Measurements from ENCODE around the gene NEO1.
A peak's percentile ranks its signal among the peaks of the same experiment; 100 is the strongest.
"Not testable (repeated sequence)": the region's sequence is repeated elsewhere in the genome, so short reads cannot be mapped to it uniquely, and the experiment has no call there.

Gene NEO1

DNA sequence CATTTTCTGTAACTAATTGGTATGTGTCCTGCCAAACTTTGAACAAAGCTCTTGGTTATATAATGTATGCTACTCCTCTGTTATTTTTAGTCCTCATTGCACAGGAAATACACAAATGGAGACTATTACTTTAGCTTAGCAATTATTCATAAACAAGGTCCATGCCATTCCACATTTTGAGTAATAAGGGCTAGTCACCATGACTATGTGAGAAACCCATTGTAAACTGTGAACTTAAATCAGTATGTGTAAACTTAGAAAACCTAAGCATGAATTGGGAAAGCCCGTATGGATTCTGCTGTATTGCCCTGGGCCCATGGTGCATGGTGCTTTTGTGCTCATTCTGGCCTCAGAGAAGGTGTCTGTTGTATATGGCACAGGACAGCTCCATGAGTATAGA, 216.2 kb downstream of the NEO1 start:
- DNase-seq = no peak

DNA sequence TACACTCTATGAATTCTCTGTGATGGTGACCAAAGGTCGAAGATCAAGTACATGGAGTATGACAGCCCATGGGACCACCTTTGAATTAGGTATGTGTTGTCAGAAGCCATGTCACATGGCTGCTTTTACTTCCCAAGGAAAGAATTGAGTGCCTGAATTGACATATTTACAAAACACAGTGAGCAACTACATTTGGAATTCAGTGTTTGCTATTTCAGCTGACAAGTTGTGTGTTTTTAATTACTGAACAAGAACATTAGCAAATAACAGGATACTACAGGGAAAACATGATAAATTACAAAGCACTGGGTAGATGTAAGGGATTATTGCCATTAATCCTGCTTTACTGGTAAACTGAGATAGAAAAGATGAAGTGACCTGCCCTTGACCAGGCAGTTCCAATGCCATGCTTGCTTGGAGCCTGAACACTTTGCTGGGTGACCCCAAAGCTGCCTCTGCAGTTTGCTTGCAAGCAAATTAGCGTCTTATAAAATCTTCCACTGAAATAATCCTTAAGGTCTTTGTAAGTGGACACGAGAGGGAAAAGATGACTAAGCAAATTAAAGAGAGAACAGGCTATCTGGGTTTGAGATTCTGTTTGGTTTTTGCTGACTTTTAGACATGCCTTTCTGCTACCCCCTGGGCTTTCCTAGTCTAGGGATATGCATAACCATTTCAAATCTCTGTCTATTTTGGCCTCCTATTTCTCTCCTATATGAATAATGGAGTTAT, 218.3 kb downstream of the NEO1 start:
- no peak for DNase-seq

DNA sequence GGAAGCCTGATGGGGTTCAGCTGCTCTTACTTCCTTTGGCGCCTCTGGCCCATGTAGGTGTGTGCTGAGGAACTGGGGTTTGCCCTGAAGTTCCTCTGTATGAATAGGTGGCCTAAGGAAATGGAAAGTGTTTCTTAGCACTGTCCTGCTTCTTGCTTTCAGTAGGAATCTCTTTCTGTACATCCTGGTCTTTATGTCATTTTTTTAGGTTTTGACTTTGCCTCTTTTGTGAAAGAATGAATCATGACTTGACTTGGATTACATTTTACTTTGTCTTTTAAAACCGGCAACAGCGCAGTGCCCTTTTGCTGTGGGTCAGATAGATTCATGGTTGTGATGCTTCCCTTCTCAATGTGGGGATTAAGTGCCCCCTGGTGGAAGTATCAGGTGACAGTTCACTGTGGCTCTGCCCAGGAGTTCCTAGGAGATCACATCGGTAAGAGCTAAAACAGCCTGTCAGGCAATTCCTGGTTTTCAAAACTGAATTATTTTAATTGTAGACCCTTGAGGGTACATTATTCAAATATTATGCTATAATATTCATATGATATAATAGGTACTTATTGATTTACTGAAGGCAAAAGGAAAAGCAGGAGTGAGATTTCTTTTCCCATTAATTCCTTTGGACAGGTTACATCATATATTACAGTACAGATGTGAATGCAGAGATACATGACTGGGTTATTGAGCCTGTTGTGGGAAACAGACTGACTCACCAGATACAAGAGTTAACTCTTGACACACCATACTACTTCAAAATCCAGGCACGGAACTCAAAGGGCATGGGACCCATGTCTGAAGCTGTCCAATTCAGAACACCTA, 221.1 kb downstream of the NEO1 start:
- peak; percentile 26 for DNase-seq

GRCh38 chr15:73275862-73276261, 223.6 kb downstream of the NEO1 start:
- DNase-seq = no peak

DNA sequence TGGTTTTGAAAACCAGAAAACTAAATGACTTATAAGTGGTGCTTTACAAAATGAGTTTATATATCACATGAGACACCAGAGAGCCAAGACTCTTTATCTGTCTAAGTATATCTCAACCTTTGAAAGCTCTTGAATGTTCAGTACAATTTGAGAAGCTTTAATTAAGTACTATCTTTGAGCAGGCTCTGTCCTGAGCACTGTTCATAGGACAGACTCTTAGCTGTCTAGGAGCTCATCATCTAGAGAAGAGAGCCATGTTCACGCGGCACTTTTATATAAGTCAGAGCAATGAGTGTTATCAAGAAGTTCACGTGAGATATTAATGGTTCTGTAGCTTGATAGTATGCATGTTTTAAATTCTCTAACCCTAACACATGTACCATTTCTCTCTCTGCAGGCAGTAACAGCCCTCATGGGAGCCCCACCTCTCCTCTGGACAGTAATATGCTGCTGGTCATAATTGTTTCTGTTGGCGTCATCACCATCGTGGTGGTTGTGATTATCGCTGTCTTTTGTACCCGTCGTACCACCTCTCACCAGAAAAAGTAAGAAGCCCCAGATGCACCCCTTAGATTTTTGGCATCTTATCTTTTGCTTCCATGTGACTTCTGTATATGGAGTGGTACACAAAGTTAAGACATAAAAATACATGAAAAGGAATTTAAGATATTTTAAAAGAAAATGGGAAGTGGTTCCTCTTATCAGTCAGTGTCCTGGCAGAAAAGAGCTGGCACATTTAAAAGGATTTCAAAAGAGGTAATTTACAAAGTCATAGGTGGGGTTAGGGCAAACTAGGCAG, 230.5 kb downstream of the NEO1 start:
- DNase-seq = no peak

- no peak for DNase-seq
These were observed 231.2 kb downstream of the NEO1 start for GRCh38 chr15:73283366-73283962.

DNA sequence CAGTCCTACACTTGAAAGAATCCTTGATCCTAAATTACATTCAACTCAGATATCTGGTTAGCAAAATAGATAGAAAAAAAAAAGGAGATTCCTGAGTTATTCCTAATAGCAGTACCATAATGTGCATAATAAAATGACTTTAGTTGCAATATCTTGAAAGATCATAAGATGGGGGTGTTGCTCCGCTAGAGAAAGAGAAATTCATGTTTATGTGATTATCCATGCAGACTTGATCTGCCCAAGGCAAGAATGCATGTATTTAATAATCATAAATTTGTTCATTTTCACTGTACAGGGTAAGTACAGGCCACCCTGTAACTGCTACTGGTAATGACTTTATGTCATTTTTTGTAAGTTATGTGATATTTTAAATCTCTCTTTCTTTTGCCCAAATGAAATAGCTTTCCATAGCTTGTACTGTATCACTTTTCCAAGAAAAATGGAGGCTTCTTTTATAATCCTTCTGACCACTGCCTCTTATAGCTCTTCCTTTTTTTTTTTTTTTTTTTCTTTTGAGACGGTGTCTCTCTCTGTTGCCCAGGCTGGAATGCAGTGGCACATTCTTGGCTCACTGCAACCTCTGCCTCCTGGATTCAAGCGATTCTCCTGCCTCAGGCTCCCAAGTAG, 231.9 kb downstream of the NEO1 start:
- DNase-seq = no peak

DNA sequence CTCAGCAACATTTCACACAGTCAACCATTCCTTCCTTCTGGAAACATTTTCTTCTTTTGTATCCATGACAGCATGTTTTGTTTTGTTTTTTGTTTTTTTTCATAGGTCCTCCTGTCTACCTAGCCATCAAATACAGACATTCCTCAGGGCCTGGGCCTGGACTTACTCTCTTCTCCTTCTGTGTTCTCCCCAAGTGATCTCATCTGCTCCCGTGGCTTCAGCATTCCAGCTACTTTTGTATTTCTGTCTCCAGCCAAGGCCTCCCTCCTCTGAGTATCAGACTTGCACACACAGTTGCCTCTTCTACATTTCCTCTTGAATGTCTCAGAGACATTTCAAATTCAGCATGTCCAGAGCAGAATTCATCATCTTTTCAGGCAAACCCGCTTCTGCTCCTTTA, 234.0 kb downstream of the NEO1 start:
- DNase-seq = no peak

DNA sequence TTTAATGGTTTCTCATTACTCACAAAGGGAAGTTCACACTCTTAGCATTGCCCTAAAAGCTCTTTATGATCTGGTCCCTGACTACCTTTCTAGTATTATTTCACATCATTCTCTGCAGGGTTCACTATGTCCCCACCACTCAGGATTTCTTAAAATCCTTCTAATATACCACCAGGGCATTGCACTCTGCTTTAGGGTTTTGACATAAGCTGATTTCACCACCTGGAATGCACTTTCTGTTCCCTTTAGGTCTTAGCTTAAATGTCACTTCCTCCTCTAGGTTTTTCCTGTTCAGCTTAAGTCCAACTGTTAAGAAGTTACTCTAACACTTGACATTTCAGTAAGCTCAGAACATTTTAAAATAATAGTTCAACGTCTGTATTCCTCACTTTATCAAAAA, 234.8 kb downstream of the NEO1 start:
- no peak for DNase-seq

GRCh38 chr15:73291441-73291840, 239.2 kb downstream of the NEO1 start:
- no peak for DNase-seq

DNA sequence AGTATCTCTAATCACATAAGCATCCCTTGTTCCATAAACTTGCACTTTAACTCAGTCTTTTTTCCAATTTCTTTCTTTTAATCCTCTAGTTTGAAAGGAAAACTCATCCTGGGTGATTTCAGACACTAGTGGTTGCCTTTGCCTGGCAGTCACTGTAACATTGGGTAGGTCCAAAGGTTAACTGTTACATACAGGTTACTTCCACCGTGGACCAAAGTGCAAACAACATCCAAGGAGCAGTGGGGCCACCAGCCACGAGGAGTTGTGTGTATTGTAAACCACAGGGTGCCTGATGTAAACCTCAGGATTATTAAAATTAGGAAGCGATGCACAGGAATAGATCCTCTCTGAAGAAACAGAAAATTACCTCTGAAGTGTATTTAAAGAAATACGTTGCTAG, 241.5 kb downstream of the NEO1 start:
- no peak for DNase-seq

- DNase-seq = no peak
These were observed 243.5 kb downstream of the NEO1 start for GRCh38 chr15:73295630-73296286.

DNA sequence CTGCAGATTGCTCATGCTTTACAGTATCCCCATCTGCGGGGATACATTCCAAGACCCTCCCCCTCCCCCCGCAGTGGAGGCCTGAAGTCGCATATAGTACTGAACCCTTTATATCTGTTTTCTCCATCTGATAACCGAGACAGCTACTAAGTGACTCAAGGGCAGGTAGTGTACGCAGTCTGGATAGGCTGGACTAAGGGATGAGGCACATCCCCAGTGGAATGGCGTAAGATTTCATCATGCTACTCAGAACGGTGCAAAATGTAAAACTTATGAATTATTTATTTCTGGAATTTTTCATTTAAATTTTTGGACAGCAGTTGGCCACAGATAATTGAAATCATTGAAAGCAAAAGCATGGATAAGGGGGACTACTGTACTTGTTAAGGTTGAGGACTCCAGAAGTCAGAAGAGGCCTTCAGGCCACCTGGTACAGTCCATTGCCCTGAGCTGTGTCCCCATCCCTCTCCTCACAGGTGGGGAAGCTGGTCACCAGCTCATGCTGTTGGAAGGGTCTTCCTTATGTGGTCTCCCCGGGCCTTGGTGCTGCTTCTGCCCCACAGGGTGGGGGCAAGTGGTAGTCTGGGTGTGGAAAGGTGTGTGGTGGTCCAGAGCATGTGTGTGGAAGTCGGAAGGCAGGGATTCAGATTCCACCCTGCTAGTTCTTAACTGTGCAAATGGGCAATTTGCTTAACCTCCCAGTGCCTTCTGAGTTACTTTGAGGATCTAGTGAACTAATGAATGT, 244.5 kb downstream of the NEO1 start:
- DNase-seq = no peak

- no peak for DNase-seq
These were observed 246.4 kb downstream of the NEO1 start for GRCh38 chr15:73298522-73299245.

GRCh38 chr15:73300286-73300685, 248.0 kb downstream of the NEO1 start:
- not testable (repeated sequence) for DNase-seq

DNA sequence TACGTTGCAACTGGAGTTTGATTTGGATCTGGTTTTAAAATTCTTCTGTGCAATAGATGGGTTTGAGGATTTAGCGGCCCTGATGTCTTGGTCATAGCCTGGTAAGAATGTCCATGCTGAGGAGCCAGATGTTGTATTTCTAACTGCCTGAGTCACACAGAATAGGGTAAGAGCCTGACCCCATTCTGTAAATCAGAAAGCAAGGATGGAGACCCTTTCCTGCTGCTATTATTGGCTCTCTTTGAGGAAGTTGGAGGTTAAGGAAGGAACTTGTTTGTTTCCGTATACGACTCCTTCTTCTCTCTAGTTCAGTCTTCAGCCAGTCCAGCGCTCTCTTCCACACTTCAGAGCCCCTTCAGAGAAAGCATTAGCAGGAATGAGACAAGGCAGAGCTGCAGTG, 251.4 kb downstream of the NEO1 start:
- DNase-seq = no peak

- peak; percentile 53 for DNase-seq
These were observed 253.3 kb downstream of the NEO1 start for GRCh38 chr15:73305331-73306211.

GRCh38 chr15:73308305-73308704, 256.0 kb downstream of the NEO1 start:
- no peak for DNase-seq

DNA sequence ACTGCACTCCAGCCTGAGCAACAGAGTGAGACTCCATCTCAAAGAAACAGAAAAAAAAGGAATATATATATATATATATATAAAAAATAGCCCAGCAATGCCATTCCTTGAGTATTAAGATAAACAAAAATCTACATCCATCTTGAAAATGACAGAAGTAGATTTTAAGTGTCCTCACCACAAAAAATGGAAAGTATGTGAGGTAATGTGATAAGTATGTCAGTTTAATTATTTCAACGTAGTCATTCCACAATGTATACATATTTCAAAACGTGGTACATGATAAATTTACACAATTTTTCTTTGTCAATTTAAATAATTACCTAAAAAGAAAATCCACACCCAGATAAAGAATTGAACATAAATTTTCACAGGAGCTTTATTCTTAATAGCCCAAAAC, 261.6 kb downstream of the NEO1 start:
- no peak for DNase-seq
